ENCODE data around the gene ZNF207. TPM values are rescaled to one million over a fixed set of nuclear protein-coding genes. Genes with fewer than 3 reads are reported as not detected.

The ZNF207 gene
- total RNA-seq, 1 donor from 2014 or later: 304 TPM

GRCh38 chr17:32327911-32328310 is 22.0 kb upstream of the ZNF207 start:
- Histone ChIP-seq H4K20me1 (ENCODE audit: low read depth) (no peaks in the 10 kb centered on the region), H3K9ac (no peak overlapping the region), H3K9me3 (ENCODE audit: low read depth) (no peaks in the 10 kb centered on the region), H3K79me2 (ENCODE audit: low read depth) (no peaks in the 10 kb centered on the region), H3K36me3 (no peaks in the 10 kb centered on the region), H3F3A (ENCODE audit: low read depth) (peaks cover 30% of the 10 kb centered on the region), H2AFZ (replicated peaks) (no peak overlapping the region), H3K27me3 (no peaks in the 10 kb centered on the region), H3K4me2 (no peak overlapping the region), H3K27ac (no peak overlapping the region), H3K4me1 (peaks cover 12% of the 10 kb centered on the region), H3K4me3 (no peak overlapping the region)
- H3K9me3 Mint-ChIP-seq: no peaks in the 10 kb centered on the region
- H3K4me1 Mint-ChIP-seq: peaks cover 10% of the 10 kb centered on the region
- no peak for DNase-seq (ENCODE audit: low spot score)
- peaks cover 4% of the 10 kb centered on the region for H3K36me3 Mint-ChIP-seq
- TF ChIP-seq EZH2 (IDR thresholded peaks at IDR 0.05) (no peak), CTCF (IDR thresholded peaks at IDR 0.05) (no peak), EZH2phosphoT487 (IDR thresholded peaks at IDR 0.05) (no peak)
- peaks cover 5% of the 10 kb centered on the region for H3K27me3 Mint-ChIP-seq (ENCODE audit: insufficient read depth, low read depth)
- no peak overlapping the region for H3K27ac Mint-ChIP-seq
- H3K4me3 Mint-ChIP-seq: no peak overlapping the region

- Histone ChIP-seq H3K4me2 (no peak overlapping the region), H2AFZ (replicated peaks) (no peak overlapping the region), H3K4me1 (no peaks in the 10 kb centered on the region), H3K36me3 (peaks cover 6% of the 10 kb centered on the region), H3F3A (ENCODE audit: low read depth) (peaks cover 11% of the 10 kb centered on the region), H3K79me2 (ENCODE audit: low read depth) (no peaks in the 10 kb centered on the region), H3K9ac (no peak overlapping the region), H3K9me3 (ENCODE audit: low read depth) (no peaks in the 10 kb centered on the region), H3K27me3 (no peaks in the 10 kb centered on the region), H3K27ac (no peak overlapping the region), H3K4me3 (no peak overlapping the region), H4K20me1 (ENCODE audit: low read depth) (no peaks in the 10 kb centered on the region)
- H3K4me3 Mint-ChIP-seq: no peak overlapping the region
- H3K36me3 Mint-ChIP-seq: peaks cover 14% of the 10 kb centered on the region
- H3K27me3 Mint-ChIP-seq (ENCODE audit: insufficient read depth, low read depth): peaks cover 3% of the 10 kb centered on the region
- H3K27ac Mint-ChIP-seq: no peak overlapping the region
- no peak for TF ChIP-seq EZH2phosphoT487 (IDR thresholded peaks at IDR 0.05)
- TF ChIP-seq EZH2 (IDR thresholded peaks at IDR 0.05): no peak
- no peak for TF ChIP-seq CTCF (IDR thresholded peaks at IDR 0.05)
- H3K4me1 Mint-ChIP-seq: no peaks in the 10 kb centered on the region
- no peaks in the 10 kb centered on the region for H3K9me3 Mint-ChIP-seq
- no peak for DNase-seq (ENCODE audit: low spot score)
Observed at GRCh38 chr17:32330147-32330546, 19.8 kb upstream of the ZNF207 start.

GRCh38 chr17:32331243-32332040 is 18.5 kb upstream of the ZNF207 start:
- H3K4me1 Mint-ChIP-seq: no peaks in the 10 kb centered on the region
- Histone ChIP-seq H3K36me3 (peaks cover 6% of the 10 kb centered on the region), H3K27ac (no peak overlapping the region), H3K4me2 (no peak overlapping the region), H3K79me2 (ENCODE audit: low read depth) (no peaks in the 10 kb centered on the region), H3K27me3 (no peaks in the 10 kb centered on the region), H3K9ac (no peak overlapping the region), H3F3A (ENCODE audit: low read depth) (peaks cover 8% of the 10 kb centered on the region), H3K4me3 (no peak overlapping the region), H2AFZ (replicated peaks) (no peak overlapping the region), H3K9me3 (ENCODE audit: low read depth) (no peaks in the 10 kb centered on the region), H4K20me1 (ENCODE audit: low read depth) (no peaks in the 10 kb centered on the region), H3K4me1 (no peaks in the 10 kb centered on the region)
- H3K4me3 Mint-ChIP-seq: no peak overlapping the region
- DNase-seq (ENCODE audit: low spot score): no peak
- peaks cover 14% of the 10 kb centered on the region for H3K36me3 Mint-ChIP-seq
- no peaks in the 10 kb centered on the region for H3K9me3 Mint-ChIP-seq
- no peak overlapping the region for H3K27ac Mint-ChIP-seq
- TF ChIP-seq CTCF (IDR thresholded peaks at IDR 0.05): no peak
- no peak for TF ChIP-seq EZH2 (IDR thresholded peaks at IDR 0.05)
- TF ChIP-seq EZH2phosphoT487 (IDR thresholded peaks at IDR 0.05): no peak
- peaks cover 2% of the 10 kb centered on the region for H3K27me3 Mint-ChIP-seq (ENCODE audit: insufficient read depth, low read depth)

All from neural progenitor cell (in vitro differentiated cells).